HepG2 (cell line): ENCODE data around the gene TMEM144. TPM values are rescaled to one million over a fixed set of nuclear protein-coding genes. Genes with fewer than 3 reads are reported as not detected.
A peak's percentile ranks its signal among the peaks of the same experiment; 100 is the strongest.

Experiments used
- CREB1 ChIP-seq, 2 experiments: fragments of 450-650 bp in 1 of 2; IDR thresholded peaks; 2 replicates each; pipeline ENCODE4 v1.6.1; 2016 to 2017; ENCODE audit warnings: control low read depth in 1 of 2, mild to moderate bottlenecking in 1 of 2, missing compliant biosample characterization in 1 of 2, missing genetic modification characterization in 1 of 2
- ELF1 ChIP-seq: sonication (generic); formaldehyde crosslinking; IDR thresholded peaks from 2 replicates; pipeline ENCODE4 v1.4.0; 2020; ENCODE audit warnings: missing genetic modification reagents
- FIP1L1 ChIP-seq: fragments of 200-400 bp; formaldehyde crosslinking; IDR thresholded peaks from 2 replicates; pipeline ENCODE4 v1.6.1; 2018; ENCODE audit warnings: low read depth, mild to moderate bottlenecking, low read length, moderate library complexity, borderline replicate concordance; ENCODE audit not compliant: insufficient read depth
- GATAD1 ChIP-seq: IDR thresholded peaks from 2 replicates; pipeline ENCODE4 v1.6.1; 2016; ENCODE audit warnings: missing genetic modification reagents, missing compliant biosample characterization
- GLMP ChIP-seq: sonication (generic); formaldehyde crosslinking; IDR thresholded peaks from 2 replicates; pipeline ENCODE4 v1.9.0; 2021; ENCODE audit warnings: missing genetic modification reagents, mild to moderate bottlenecking, borderline replicate concordance
- LRRFIP1 ChIP-seq: sonication (generic); formaldehyde crosslinking; conservative IDR thresholded peaks from 2 replicates; pipeline ENCODE4 v1.4.0; 2020; ENCODE audit warnings: missing genetic modification reagents
- NCOR1 ChIP-seq: fragments of 200-600 bp; sonication (generic); IDR thresholded peaks from 2 replicates; pipeline ENCODE4 v1.7.0; 2017; ENCODE audit warnings: antibody characterized with exemption, low read length, borderline replicate concordance
- NFYB ChIP-seq: sonication (generic); formaldehyde crosslinking; IDR thresholded peaks from 2 replicates; pipeline ENCODE4 v1.4.0; 2020; ENCODE audit warnings: missing genetic modification reagents
- POLR2G ChIP-seq: fragments of 200-400 bp; formaldehyde crosslinking; IDR thresholded peaks from 2 replicates; pipeline ENCODE4 v1.6.1; 2018; ENCODE audit warnings: mild to moderate bottlenecking, low read depth, low read length, moderate library complexity
- PPARG ChIP-seq: conservative IDR thresholded peaks from 2 replicates; pipeline ENCODE4 v1.6.1; 2016; ENCODE audit warnings: missing biosample characterization, missing genetic modification reagents
- RXRB ChIP-seq: IDR thresholded peaks from 2 replicates; pipeline ENCODE4 v1.6.1; 2016; ENCODE audit warnings: borderline replicate concordance, missing genetic modification reagents, missing compliant biosample characterization
- SIN3A ChIP-seq: IDR thresholded peaks from 2 replicates; pipeline ENCODE4 v1.6.1; 2011; ENCODE audit warnings: low read depth, mild to moderate bottlenecking, control low read depth, low read length, borderline replicate concordance
- SNAPC5 ChIP-seq: sonication (generic); formaldehyde crosslinking; IDR thresholded peaks from 2 replicates; pipeline ENCODE4 v1.8.1; 2023; ENCODE audit warnings: mild to moderate bottlenecking, missing genetic modification reagents, borderline replicate concordance
- TOPORS ChIP-seq: sonication (generic); formaldehyde crosslinking; IDR thresholded peaks from 2 replicates; pipeline ENCODE4 v1.8.0; 2023; ENCODE audit warnings: mild to moderate bottlenecking, missing genetic modification reagents
- ZFP91 ChIP-seq: sonication (generic); formaldehyde crosslinking; IDR thresholded peaks from 2 replicates; pipeline ENCODE4 v1.9.0; 2022; ENCODE audit warnings: missing genetic modification reagents, mild to moderate bottlenecking, borderline replicate concordance
- ZFX ChIP-seq: sonication (generic); formaldehyde crosslinking; IDR thresholded peaks from 2 replicates; pipeline ENCODE4 v1.4.0; 2020; ENCODE audit warnings: mild to moderate bottlenecking, low read depth, missing genetic modification reagents, moderate library complexity
- ZNF431 ChIP-seq: sonication (generic); formaldehyde crosslinking; IDR thresholded peaks from 2 replicates; pipeline ENCODE4 v1.9.0; 2022; ENCODE audit warnings: missing genetic modification reagents, low read depth, mild to moderate bottlenecking, borderline replicate concordance
- ZNF580 ChIP-seq: IDR thresholded peaks from 2 replicates; pipeline ENCODE4 v1.6.1; 2016; ENCODE audit warnings: low read depth, borderline replicate concordance
- ZNF616 ChIP-seq: sonication (generic); formaldehyde crosslinking; IDR thresholded peaks from 2 replicates; pipeline ENCODE4 v1.5.0; 2020; ENCODE audit warnings: low read depth, mild to moderate bottlenecking, missing genetic modification reagents
- ZNF746 ChIP-seq: sonication (generic); formaldehyde crosslinking; IDR thresholded peaks from 2 replicates; pipeline ENCODE4 v1.8.0; 2022; ENCODE audit warnings: mild to moderate bottlenecking, missing genetic modification reagents
- ZNF777 ChIP-seq: sonication (generic); formaldehyde crosslinking; IDR thresholded peaks from 2 replicates; pipeline ENCODE4 v1.4.0; 2020; ENCODE audit warnings: missing genetic modification reagents
- ZNF839 ChIP-seq: sonication (generic); formaldehyde crosslinking; IDR thresholded peaks from 2 replicates; pipeline ENCODE4 v1.4.0; 2020; ENCODE audit warnings: missing genetic modification reagents, mild to moderate bottlenecking, borderline replicate concordance
- polyA plus RNA-seq, 8 experiments: library from polyadenylated mRNA; depleted of rRNA in 3 of 8; stranded (reverse) in 7 of 8; unstranded in 1 of 8; fragments of >200 nt; fragmentation: Illumina TruSeq in 4 of 8; extraction: Trizol in 4 of 8; gene quantifications; 2 replicates each; pipeline versions ENCODE4 v1.2.1 to v1.2.3, GENCODE V29; 2011 to 2016; ENCODE audit warnings: low read depth in 4 of 8, missing spikeins in 1 of 8, mixed read lengths in 1 of 8; ENCODE audit not compliant: insufficient read depth in 1 of 8
- total RNA-seq, 5 experiments: library from RNA; depleted of rRNA; stranded (reverse); fragments of >200 nt; fragmentation: Illumina TruSeq; extraction: Trizol; gene quantifications; 2 replicates each; pipeline ENCODE4 v1.2.3, GENCODE V29; 2016; ENCODE audit warnings: low read depth in 1 of 5

TMEM144 gene
- total and polyA plus RNA-seq, 2 of the 13 experiments (the other 11 are each of a cell fraction or from before 2014, with no cell fraction given) = 10.9 to 12.3 TPM

- TF ChIP-seq RXRB (CRISPR knock-in tag) (peak; percentile 53; the same call in 1 of the 2 replicates), SIN3A (0 out of 2 replicates have a peak, but pooled peaks have one; percentile 44), ZNF746 (no peak), ZNF431 (CRISPR knock-in tag) (no peak), NFYB (peak; percentile 54), ZNF839 (CRISPR knock-in tag) (0 out of 2 replicates have a peak, but pooled peaks have one; percentile 44), TOPORS (no peak), POLR2G (peak; percentile 84), ZNF616 (CRISPR knock-in tag) (0 out of 2 replicates have a peak, but pooled peaks have one; percentile 59), ELF1 (CRISPR knock-in tag) (peak; percentile 28; the same call in 1 of the 2 replicates), ZNF777 (no peak), NCOR1 (no peak), FIP1L1 (no peak), PPARG (CRISPR knock-in tag) (0 out of 2 replicates have a peak, but pooled peaks have one; percentile 14), GATAD1 (no peak), SNAPC5 (CRISPR knock-in tag) (no peak), CREB1 (IDR thresholded peaks at IDR 0.05) (peak; percentile 39; the same call in 1 of the 2 replicates), CREB1 (CRISPR knock-in tag; IDR thresholded peaks at IDR 0.05) (no peak), ZFX (CRISPR knock-in tag) (peak; percentile 75), LRRFIP1 (CRISPR knock-in tag) (no peak), ZNF580 (CRISPR knock-in tag) (peak; percentile 56; the same call in 1 of the 2 replicates), GLMP (CRISPR knock-in tag) (no peak), ZFP91 (peak; percentile 46; the same call in 1 of the 2 replicates)
These were observed at the start of gene TMEM144 (continued) for GRCh38 chr4:158209825-158210807.
